GM23338 (cell line): ENCODE measurements around the gene MYH13. TPM values are rescaled to one million over a fixed set of nuclear protein-coding genes. Genes with fewer than 3 reads are reported as not detected.

Source experiments
- ATAC-seq: fragments of 200-7000 bp; cut with Tn5 transposase; 3 replicates; pipeline ENCODE4 v1.9.1; 2020
- DNase-seq: peaks from one replicate; pipeline ENCODE4 v3.0.0-alpha.2; 2015; ENCODE audit warnings: low spot score
- H2AFZ ChIP-seq: fragments of 200-600 bp; sonication (generic); 2 replicates; pipeline ENCODE4 v1.8.0; 2016; ENCODE audit warnings: antibody characterized with exemption, mild to moderate bottlenecking, moderate library complexity
- H3F3A ChIP-seq: fragments of 200-600 bp; sonication (generic); replicated peaks from 2 replicates; pipeline ENCODE4 v1.8.0; 2017; ENCODE audit warnings: antibody characterized with exemption, mixed run types, low read depth
- H3K27ac ChIP-seq: fragments of 200-600 bp; sonication (generic); 2 replicates; pipeline ENCODE4 v1.6.1; 2016; ENCODE audit warnings: low read depth
- H3K27me3 ChIP-seq: fragments of 200-600 bp; sonication (generic); 2 replicates; pipeline ENCODE4 v1.8.0; 2016; ENCODE audit warnings: mild to moderate bottlenecking, mixed run types, moderate library complexity; ENCODE audit not compliant: insufficient read depth
- H3K36me3 ChIP-seq: fragments of 200-600 bp; sonication (generic); 2 replicates; pipeline ENCODE4 v1.8.0; 2016; ENCODE audit warnings: mild to moderate bottlenecking; ENCODE audit not compliant: insufficient read depth
- H3K4me1 ChIP-seq: fragments of 200-600 bp; sonication (generic); 2 replicates; pipeline ENCODE4 v1.8.0; 2016; ENCODE audit warnings: mild to moderate bottlenecking, moderate library complexity; ENCODE audit not compliant: insufficient read depth
- H3K4me2 ChIP-seq: fragments of 200-600 bp; sonication (generic); 2 replicates; pipeline ENCODE4 v1.7.1; 2017; ENCODE audit warnings: mixed run types
- H3K4me3 ChIP-seq: fragments of 200-600 bp; sonication (generic); 2 replicates; pipeline ENCODE4 v1.6.1; 2016; ENCODE audit warnings: mixed run types
- H3K79me2 ChIP-seq: fragments of 200-600 bp; sonication (generic); replicated peaks from 2 replicates; pipeline ENCODE4 v1.8.0; 2017; ENCODE audit warnings: mild to moderate bottlenecking; ENCODE audit not compliant: insufficient read depth
- H3K9me2 ChIP-seq: fragments of 200-600 bp; sonication (generic); 2 replicates; pipeline ENCODE4 v1.8.0; 2017; ENCODE audit not compliant: insufficient read depth
- H4K20me1 ChIP-seq: fragments of 200-600 bp; sonication (generic); replicated peaks from 2 replicates; pipeline ENCODE4 v1.8.0; 2017; ENCODE audit warnings: mild to moderate bottlenecking; ENCODE audit not compliant: insufficient read depth
- H3K27ac Mint-ChIP-seq: 2 replicates; pipeline ENCODE4 v1.8.0; 2020; ENCODE audit warnings: inconsistent platforms, mild to moderate bottlenecking, moderate library complexity, mixed read lengths
- H3K27me3 Mint-ChIP-seq: 3 replicates; pipeline ENCODE4 v1.8.0; 2022; ENCODE audit warnings: low read depth, mild to moderate bottlenecking, moderate library complexity, mixed read lengths, inconsistent platforms; ENCODE audit not compliant: insufficient read depth, poor library complexity
- H3K36me3 Mint-ChIP-seq: 3 replicates; pipeline ENCODE4 v1.8.0; 2021; ENCODE audit warnings: low read depth, mild to moderate bottlenecking, inconsistent platforms, moderate library complexity, mixed read lengths
- H3K4me1 Mint-ChIP-seq: 3 replicates; pipeline ENCODE4 v1.8.0; 2020; ENCODE audit warnings: mild to moderate bottlenecking, inconsistent platforms, mixed read lengths
- H3K4me3 Mint-ChIP-seq: 3 replicates; pipeline ENCODE4 v1.8.0; 2021; ENCODE audit warnings: moderate library complexity, mild to moderate bottlenecking, inconsistent platforms, mixed read lengths
- H3K9me3 Mint-ChIP-seq: 3 replicates; pipeline ENCODE4 v1.8.0; 2020; ENCODE audit warnings: moderate library complexity, mild to moderate bottlenecking, inconsistent platforms, mixed read lengths
- CREB1 ChIP-seq: fragments of 250-450 bp; sonication (Bioruptor Pico); IDR thresholded peaks from 2 replicates; pipeline ENCODE4 v1.5.0; 2020; ENCODE audit warnings: low read depth, mild to moderate bottlenecking, moderate library complexity
- EZH2 ChIP-seq: fragments of 200-600 bp; sonication (generic); IDR thresholded peaks from one replicate; pipeline ENCODE4 v1.8.0; 2017; ENCODE audit warnings: antibody characterized with exemption, mild to moderate bottlenecking, low read depth; ENCODE audit not compliant: unreplicated experiment
- EZH2phosphoT487 ChIP-seq: fragments of 200-600 bp; sonication (generic); IDR thresholded peaks from one replicate; pipeline ENCODE4 v1.8.1; 2018; ENCODE audit warnings: antibody characterized with exemption; ENCODE audit not compliant: unreplicated experiment
- JUNB ChIP-seq: IDR thresholded peaks from one replicate; pipeline ENCODE4 v1.6.1; 2016; ENCODE audit warnings: antibody characterized with exemption; ENCODE audit not compliant: unreplicated experiment
- NANOG ChIP-seq: IDR thresholded peaks from 2 replicates; pipeline ENCODE4 v1.6.1; 2016; ENCODE audit warnings: antibody characterized with exemption, borderline replicate concordance
- POLR2AphosphoS5 ChIP-seq: IDR thresholded peaks from 2 replicates; pipeline ENCODE4 v1.6.1; 2016; ENCODE audit warnings: antibody characterized with exemption, low read depth
- STAT1 ChIP-seq: IDR thresholded peaks from one replicate; pipeline ENCODE4 v1.6.1; 2016; ENCODE audit warnings: antibody characterized with exemption; ENCODE audit not compliant: unreplicated experiment
- ZNF114 ChIP-seq: fragments of 250-450 bp; sonication (Bioruptor Pico); IDR thresholded peaks from 2 replicates; pipeline ENCODE4 v1.5.0; 2020; ENCODE audit warnings: mild to moderate bottlenecking, moderate library complexity
- ZNF331 ChIP-seq: fragments of 250-450 bp; sonication (Bioruptor Pico); IDR thresholded peaks from 2 replicates; pipeline ENCODE4 v1.5.0; 2020; ENCODE audit warnings: low read depth, mild to moderate bottlenecking, moderate library complexity
- polyA plus RNA-seq: library from polyadenylated mRNA; unstranded; fragments of >200 nt; fragmentation: Nextera tagmentation; extraction: Ambion mirVana; gene quantifications from 2 replicates; pipeline ENCODE4 v1.2.1, GENCODE V29; 2016
- total RNA-seq: library from RNA; depleted of rRNA; stranded (reverse); fragments of >200 nt; shearing (Covaris generic); gene quantifications from 2 replicates; pipeline ENCODE4 v1.2.3, GENCODE V29; 2014
- TF ChIP-seq, protein P1 (sequence below): IDR thresholded peaks from 2 replicates; pipeline ENCODE4 v1.6.1; 2016; ENCODE audit warnings: antibody characterized with exemption
- TF ChIP-seq, protein P2 (sequence below): fragments of 250-450 bp; sonication (Bioruptor Pico); IDR thresholded peaks from 2 replicates; pipeline ENCODE4 v1.5.0; 2020; ENCODE audit warnings: mild to moderate bottlenecking, moderate library complexity
- TF ChIP-seq, protein P3 (sequence below), 2 experiments: fragments of 200-600 bp in 1 of 2; sonication (generic) in 1 of 2; conservative IDR thresholded peaks; 2 replicates each; pipeline versions ENCODE4 v1.5.1 to v1.6.1; 2016 to 2017; ENCODE audit warnings: antibody characterized with exemption in 2 of 2, low read depth in 2 of 2, mild to moderate bottlenecking in 2 of 2, moderate library complexity in 1 of 2
- TF ChIP-seq, protein P4 (sequence below): IDR thresholded peaks from one replicate; pipeline ENCODE4 v1.6.1; 2018; ENCODE audit warnings: antibody characterized with exemption; ENCODE audit not compliant: unreplicated experiment

MYH13 gene
- total and polyA plus RNA-seq, 2 experiments from 2014 or later = not detected

DNA sequence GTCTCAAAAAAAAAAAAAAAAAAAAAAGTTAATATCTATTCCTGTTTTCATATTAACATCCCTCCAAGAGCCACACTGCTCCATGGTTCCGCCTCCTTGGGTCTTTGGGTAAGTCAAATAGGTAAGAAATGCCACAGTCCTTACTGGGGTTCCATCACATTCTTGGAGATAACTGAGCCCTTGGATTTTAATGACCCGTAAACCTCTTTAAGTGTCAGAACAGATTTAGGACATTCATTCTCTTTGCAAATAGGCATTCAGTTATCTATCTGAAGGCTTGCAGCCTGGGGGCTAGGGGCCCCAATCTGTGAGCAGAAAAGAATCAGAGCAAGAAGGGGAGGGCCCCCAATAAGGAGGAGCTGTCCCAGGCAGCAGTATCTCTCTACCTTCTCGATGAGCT is 28.0 kb downstream of the MYH13 start:
- no peaks in the 10 kb centered on the region; the same call in 1 of the 2 replicates for H3K9me2 ChIP-seq
- H2AFZ ChIP-seq = no peak overlapping the region
- no peaks in the 10 kb centered on the region for H3K79me2 ChIP-seq
- Mint-ChIP-seq H3K9me3 (no peaks in the 10 kb centered on the region), H3K4me3 (no peak overlapping the region), H3K36me3 (no peaks in the 10 kb centered on the region), H3K27me3 (no peaks in the 10 kb centered on the region), H3K27ac (no peak overlapping the region), H3K4me1 (no peaks in the 10 kb centered on the region)
- no peak overlapping the region for H3K4me2 ChIP-seq
- TF ChIP-seq POLR2AphosphoS5 (no peak), JUNB (no peak), ZNF331 (CRISPR knock-in tag) (no peak), EZH2 (no peak), EZH2phosphoT487 (no peak), ZNF114 (no peak), CREB1 (CRISPR knock-in tag) (no peak), NANOG (no peak), STAT1 (no peak)
- TF ChIP-seq, protein P1, sequence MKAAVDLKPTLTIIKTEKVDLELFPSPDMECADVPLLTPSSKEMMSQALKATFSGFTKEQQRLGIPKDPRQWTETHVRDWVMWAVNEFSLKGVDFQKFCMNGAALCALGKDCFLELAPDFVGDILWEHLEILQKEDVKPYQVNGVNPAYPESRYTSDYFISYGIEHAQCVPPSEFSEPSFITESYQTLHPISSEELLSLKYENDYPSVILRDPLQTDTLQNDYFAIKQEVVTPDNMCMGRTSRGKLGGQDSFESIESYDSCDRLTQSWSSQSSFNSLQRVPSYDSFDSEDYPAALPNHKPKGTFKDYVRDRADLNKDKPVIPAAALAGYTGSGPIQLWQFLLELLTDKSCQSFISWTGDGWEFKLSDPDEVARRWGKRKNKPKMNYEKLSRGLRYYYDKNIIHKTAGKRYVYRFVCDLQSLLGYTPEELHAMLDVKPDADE = no peak
- TF ChIP-seq, protein P2, sequence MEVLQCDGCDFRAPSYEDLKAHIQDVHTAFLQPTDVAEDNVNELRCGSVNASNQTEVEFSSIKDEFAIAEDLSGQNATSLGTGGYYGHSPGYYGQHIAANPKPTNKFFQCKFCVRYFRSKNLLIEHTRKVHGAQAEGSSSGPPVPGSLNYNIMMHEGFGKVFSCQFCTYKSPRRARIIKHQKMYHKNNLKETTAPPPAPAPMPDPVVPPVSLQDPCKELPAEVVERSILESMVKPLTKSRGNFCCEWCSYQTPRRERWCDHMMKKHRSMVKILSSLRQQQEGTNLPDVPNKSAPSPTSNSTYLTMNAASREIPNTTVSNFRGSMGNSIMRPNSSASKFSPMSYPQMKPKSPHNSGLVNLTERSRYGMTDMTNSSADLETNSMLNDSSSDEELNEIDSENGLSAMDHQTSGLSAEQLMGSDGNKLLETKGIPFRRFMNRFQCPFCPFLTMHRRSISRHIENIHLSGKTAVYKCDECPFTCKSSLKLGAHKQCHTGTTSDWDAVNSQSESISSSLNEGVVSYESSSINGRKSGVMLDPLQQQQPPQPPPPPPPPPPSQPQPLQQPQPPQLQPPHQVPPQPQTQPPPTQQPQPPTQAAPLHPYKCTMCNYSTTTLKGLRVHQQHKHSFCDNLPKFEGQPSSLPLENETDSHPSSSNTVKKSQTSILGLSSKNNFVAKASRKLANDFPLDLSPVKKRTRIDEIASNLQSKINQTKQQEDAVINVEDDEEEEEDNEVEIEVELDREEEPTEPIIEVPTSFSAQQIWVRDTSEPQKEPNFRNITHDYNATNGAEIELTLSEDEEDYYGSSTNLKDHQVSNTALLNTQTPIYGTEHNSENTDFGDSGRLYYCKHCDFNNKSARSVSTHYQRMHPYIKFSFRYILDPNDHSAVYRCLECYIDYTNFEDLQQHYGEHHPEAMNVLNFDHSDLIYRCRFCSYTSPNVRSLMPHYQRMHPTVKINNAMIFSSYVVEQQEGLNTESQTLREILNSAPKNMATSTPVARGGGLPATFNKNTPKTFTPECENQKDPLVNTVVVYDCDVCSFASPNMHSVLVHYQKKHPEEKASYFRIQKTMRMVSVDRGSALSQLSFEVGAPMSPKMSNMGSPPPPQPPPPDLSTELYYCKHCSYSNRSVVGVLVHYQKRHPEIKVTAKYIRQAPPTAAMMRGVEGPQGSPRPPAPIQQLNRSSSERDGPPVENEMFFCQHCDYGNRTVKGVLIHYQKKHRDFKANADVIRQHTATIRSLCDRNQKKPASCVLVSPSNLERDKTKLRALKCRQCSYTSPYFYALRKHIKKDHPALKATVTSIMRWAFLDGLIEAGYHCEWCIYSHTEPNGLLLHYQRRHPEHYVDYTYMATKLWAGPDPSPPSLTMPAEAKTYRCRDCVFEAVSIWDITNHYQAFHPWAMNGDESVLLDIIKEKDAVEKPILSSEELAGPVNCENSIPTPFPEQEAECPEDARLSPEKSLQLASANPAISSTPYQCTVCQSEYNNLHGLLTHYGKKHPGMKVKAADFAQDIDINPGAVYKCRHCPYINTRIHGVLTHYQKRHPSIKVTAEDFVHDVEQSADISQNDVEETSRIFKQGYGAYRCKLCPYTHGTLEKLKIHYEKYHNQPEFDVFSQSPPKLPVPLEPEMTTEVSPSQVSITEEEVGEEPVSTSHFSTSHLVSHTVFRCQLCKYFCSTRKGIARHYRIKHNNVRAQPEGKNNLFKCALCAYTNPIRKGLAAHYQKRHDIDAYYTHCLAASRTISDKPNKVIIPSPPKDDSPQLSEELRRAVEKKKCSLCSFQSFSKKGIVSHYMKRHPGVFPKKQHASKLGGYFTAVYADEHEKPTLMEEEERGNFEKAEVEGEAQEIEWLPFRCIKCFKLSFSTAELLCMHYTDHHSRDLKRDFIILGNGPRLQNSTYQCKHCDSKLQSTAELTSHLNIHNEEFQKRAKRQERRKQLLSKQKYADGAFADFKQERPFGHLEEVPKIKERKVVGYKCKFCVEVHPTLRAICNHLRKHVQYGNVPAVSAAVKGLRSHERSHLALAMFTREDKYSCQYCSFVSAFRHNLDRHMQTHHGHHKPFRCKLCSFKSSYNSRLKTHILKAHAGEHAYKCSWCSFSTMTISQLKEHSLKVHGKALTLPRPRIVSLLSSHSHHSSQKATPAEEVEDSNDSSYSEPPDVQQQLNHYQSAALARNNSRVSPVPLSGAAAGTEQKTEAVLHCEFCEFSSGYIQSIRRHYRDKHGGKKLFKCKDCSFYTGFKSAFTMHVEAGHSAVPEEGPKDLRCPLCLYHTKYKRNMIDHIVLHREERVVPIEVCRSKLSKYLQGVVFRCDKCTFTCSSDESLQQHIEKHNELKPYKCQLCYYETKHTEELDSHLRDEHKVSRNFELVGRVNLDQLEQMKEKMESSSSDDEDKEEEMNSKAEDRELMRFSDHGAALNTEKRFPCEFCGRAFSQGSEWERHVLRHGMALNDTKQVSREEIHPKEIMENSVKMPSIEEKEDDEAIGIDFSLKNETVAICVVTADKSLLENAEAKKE (CRISPR knock-in tag) = no peak
- TF ChIP-seq, protein P3, sequence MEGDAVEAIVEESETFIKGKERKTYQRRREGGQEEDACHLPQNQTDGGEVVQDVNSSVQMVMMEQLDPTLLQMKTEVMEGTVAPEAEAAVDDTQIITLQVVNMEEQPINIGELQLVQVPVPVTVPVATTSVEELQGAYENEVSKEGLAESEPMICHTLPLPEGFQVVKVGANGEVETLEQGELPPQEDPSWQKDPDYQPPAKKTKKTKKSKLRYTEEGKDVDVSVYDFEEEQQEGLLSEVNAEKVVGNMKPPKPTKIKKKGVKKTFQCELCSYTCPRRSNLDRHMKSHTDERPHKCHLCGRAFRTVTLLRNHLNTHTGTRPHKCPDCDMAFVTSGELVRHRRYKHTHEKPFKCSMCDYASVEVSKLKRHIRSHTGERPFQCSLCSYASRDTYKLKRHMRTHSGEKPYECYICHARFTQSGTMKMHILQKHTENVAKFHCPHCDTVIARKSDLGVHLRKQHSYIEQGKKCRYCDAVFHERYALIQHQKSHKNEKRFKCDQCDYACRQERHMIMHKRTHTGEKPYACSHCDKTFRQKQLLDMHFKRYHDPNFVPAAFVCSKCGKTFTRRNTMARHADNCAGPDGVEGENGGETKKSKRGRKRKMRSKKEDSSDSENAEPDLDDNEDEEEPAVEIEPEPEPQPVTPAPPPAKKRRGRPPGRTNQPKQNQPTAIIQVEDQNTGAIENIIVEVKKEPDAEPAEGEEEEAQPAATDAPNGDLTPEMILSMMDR (conservative IDR thresholded peaks at IDR 0.05; ENCODE audit: low read depth in 2 of 2) = no peak
- TF ChIP-seq, protein P4, sequence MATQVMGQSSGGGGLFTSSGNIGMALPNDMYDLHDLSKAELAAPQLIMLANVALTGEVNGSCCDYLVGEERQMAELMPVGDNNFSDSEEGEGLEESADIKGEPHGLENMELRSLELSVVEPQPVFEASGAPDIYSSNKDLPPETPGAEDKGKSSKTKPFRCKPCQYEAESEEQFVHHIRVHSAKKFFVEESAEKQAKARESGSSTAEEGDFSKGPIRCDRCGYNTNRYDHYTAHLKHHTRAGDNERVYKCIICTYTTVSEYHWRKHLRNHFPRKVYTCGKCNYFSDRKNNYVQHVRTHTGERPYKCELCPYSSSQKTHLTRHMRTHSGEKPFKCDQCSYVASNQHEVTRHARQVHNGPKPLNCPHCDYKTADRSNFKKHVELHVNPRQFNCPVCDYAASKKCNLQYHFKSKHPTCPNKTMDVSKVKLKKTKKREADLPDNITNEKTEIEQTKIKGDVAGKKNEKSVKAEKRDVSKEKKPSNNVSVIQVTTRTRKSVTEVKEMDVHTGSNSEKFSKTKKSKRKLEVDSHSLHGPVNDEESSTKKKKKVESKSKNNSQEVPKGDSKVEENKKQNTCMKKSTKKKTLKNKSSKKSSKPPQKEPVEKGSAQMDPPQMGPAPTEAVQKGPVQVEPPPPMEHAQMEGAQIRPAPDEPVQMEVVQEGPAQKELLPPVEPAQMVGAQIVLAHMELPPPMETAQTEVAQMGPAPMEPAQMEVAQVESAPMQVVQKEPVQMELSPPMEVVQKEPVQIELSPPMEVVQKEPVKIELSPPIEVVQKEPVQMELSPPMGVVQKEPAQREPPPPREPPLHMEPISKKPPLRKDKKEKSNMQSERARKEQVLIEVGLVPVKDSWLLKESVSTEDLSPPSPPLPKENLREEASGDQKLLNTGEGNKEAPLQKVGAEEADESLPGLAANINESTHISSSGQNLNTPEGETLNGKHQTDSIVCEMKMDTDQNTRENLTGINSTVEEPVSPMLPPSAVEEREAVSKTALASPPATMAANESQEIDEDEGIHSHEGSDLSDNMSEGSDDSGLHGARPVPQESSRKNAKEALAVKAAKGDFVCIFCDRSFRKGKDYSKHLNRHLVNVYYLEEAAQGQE = no peak
- no peak overlapping the region for H3K27ac ChIP-seq
- H4K20me1 ChIP-seq = no peaks in the 10 kb centered on the region
- no peaks in the 10 kb centered on the region for H3K36me3 ChIP-seq
- H3K4me3 ChIP-seq = no peak overlapping the region
- DNase-seq = no peak
- H3K4me1 ChIP-seq = no peaks in the 10 kb centered on the region
- no peak for ATAC-seq
- no peaks in the 10 kb centered on the region for H3F3A ChIP-seq
- no peaks in the 10 kb centered on the region for H3K27me3 ChIP-seq
